Measurements from ENCODE around the gene NFAT5.
"Not testable (repeated sequence)": the region's sequence is repeated elsewhere in the genome, so short reads cannot be mapped to it uniquely, and the experiment has no call there.

NFAT5 gene

GRCh38 chr16:69565671-69566239, at the start of gene NFAT5:
Gene NFAT5 (plus strand): TSS chr16:69565966. CDS start chr16:69566302, 336 bp downstream.
- H3K27ac ChIP-seq = peak within 1 kb of the TSS; percentile 86
- DNase-seq = peak; percentile 66
- H3K36me3 ChIP-seq (replicated peaks) = no peaks in the 10 kb centered on the region
- H3K27me3 ChIP-seq (replicated peaks) = no peaks in the 10 kb centered on the region
- in situ Hi-C loops (cut with HindIII; ENCODE audit: low pct_ligation_motif_present, low sequenced_read_pairs) = no loop called here
- TF ChIP-seq CTCF (IDR thresholded peaks at IDR 0.05; ENCODE audit: low read depth, low read length, missing control alignments) = peak; percentile 2
- H3K4me3 ChIP-seq (ENCODE audit: low read depth, low read length) = peak within 1 kb of the TSS; percentile 86

GRCh38 chr16:69517914-69518313, 47.9 kb upstream of the NFAT5 start:
- DNase-seq; H3K27me3 ChIP-seq (replicated peaks); in situ Hi-C loops (cut with HindIII; ENCODE audit: low pct_ligation_motif_present, low sequenced_read_pairs); H3K4me3 ChIP-seq (ENCODE audit: low read depth, low read length); H3K36me3 ChIP-seq (replicated peaks); H3K27ac ChIP-seq: not testable (repeated sequence)

- Histone ChIP-seq H3K27me3 (replicated peaks) (no peaks in the 10 kb centered on the region), H3K36me3 (replicated peaks) (no peaks in the 10 kb centered on the region), H3K4me3 (ENCODE audit: low read depth, low read length) (no peak overlapping the region), H3K27ac (no peak overlapping the region)
- DNase-seq = no peak
- in situ Hi-C loops (cut with HindIII; ENCODE audit: low pct_ligation_motif_present, low sequenced_read_pairs) = no loop called here
- no peak for TF ChIP-seq CTCF (IDR thresholded peaks at IDR 0.05; ENCODE audit: low read depth, low read length, missing control alignments)
Measured at GRCh38 chr16:69520413-69520799, 45.4 kb upstream of the NFAT5 start.

- DNase-seq = no peak
- in situ Hi-C loops (cut with HindIII; ENCODE audit: low pct_ligation_motif_present, low sequenced_read_pairs) = no loop called here
- TF ChIP-seq CTCF (IDR thresholded peaks at IDR 0.05; ENCODE audit: low read depth, low read length, missing control alignments) = no peak
Measured at GRCh38 chr16:69520800-69521602, 44.8 kb upstream of the NFAT5 start.

GRCh38 chr16:69522041-69522578, 43.7 kb upstream of the NFAT5 start:
- no peak for TF ChIP-seq CTCF (IDR thresholded peaks at IDR 0.05; ENCODE audit: low read depth, low read length, missing control alignments)
- Histone ChIP-seq H3K36me3 (replicated peaks) (no peaks in the 10 kb centered on the region), H3K4me3 (ENCODE audit: low read depth, low read length) (no peak overlapping the region), H3K27me3 (replicated peaks) (no peaks in the 10 kb centered on the region), H3K27ac (no peak overlapping the region)
- DNase-seq = no peak
- in situ Hi-C loops (cut with HindIII; ENCODE audit: low pct_ligation_motif_present, low sequenced_read_pairs) = no loop called here

More at GRCh38 chr16:69520800-69521602, 44.8 kb upstream of the NFAT5 start:
- no peak overlapping the region for H3K27ac ChIP-seq
- no peaks in the 10 kb centered on the region for H3K27me3 ChIP-seq (replicated peaks)
- H3K4me3 ChIP-seq (ENCODE audit: low read depth, low read length) = no peak overlapping the region
- H3K36me3 ChIP-seq (replicated peaks) = no peaks in the 10 kb centered on the region

GRCh38 chr16:69522732-69523404, 42.9 kb upstream of the NFAT5 start:
- in situ Hi-C loops (cut with HindIII; ENCODE audit: low pct_ligation_motif_present, low sequenced_read_pairs) = no loop called here
- Histone ChIP-seq H3K4me3 (ENCODE audit: low read depth, low read length) (no peak overlapping the region), H3K36me3 (replicated peaks) (no peaks in the 10 kb centered on the region), H3K27ac (no peak overlapping the region), H3K27me3 (replicated peaks) (no peaks in the 10 kb centered on the region)
- TF ChIP-seq CTCF (IDR thresholded peaks at IDR 0.05; ENCODE audit: low read depth, low read length, missing control alignments) = no peak
- no peak for DNase-seq
